Measurements from ENCODE around the gene YTHDC1. TPM values are rescaled to one million over a fixed set of nuclear protein-coding genes. Genes with fewer than 3 reads are reported as not detected.
A peak's percentile ranks its signal among the peaks of the same experiment; 100 is the strongest.

Gene YTHDC1
- polyA plus RNA-seq, 1 of the 3 experiments (the other 2 are of a cell fraction) = 31.3 TPM

DNA sequence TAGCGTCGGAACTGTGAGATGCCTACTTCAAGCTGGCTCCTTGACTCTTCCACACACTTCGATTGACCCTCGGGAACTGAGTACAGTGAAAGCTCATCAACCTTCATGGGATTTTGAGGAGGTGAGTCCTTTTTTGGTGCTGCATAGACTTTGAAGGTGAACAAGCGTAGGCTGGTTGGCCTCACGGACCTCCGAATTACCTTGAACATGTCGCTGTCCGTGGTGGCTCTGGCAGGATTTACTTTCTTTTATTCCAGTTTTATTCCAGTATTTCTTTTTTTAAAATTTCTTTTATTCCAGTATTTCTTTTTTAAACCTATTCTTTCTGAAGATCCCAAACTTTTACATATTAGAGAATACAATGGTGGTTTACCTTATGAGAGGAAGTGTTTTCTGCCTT lies 45.2 kb downstream of the YTHDC1 start:
- Histone ChIP-seq H3F3A (replicated peaks; ENCODE audit: insufficient read depth) (peaks cover 4% of the 10 kb centered on the region), H4K20me1 (ENCODE audit: insufficient read depth) (no peaks in the 10 kb centered on the region), H3K4me1 (ENCODE audit: control insufficient read depth in 1 of 2, insufficient read depth in 2 of 2, low read depth in 1 of 2, low read length in 1 of 2) (no peaks in the 10 kb centered on the region), H2AFZ (ENCODE audit: low read depth) (no peak overlapping the region), H3K4me3 (ENCODE audit: low read depth in 2 of 2, low read length in 1 of 2) (no peak overlapping the region), H3K79me2 (ENCODE audit: insufficient read depth) (no peaks in the 10 kb centered on the region), H3K27me3 (ENCODE audit: insufficient read depth) (no peaks in the 10 kb centered on the region), H3K9ac (no peak overlapping the region), H3K36me3 (replicated peaks in 1 of 2; ENCODE audit: control insufficient read depth in 1 of 2, insufficient read depth in 2 of 2, low read length in 1 of 2) (peaks cover 0 to 3% of the 10 kb centered on the region in 2 experiments), H3K4me2 (no peak overlapping the region), H3K27ac (ENCODE audit: low read depth in 2 of 2, low read length in 1 of 2) (no peak overlapping the region), H3K9me2 (no peaks in the 10 kb centered on the region), H3K9me3 (no peaks in the 10 kb centered on the region)
- DNase-seq = no peak
- ChIA-PET CTCF (interaction anchor here (1.1 to 1.9 kb wide), 3 partner anchors 13 to 71 kb away, joined by 3 to 5 read pairs (median 4); no protein-coding TSS in a partner anchor), POLR2A (no interaction called here)
- TF ChIP-seq FOSL2 (IDR thresholded peaks at IDR 0.05; ENCODE audit: borderline replicate concordance, low read depth) (no peak), NFIC (IDR thresholded peaks at IDR 0.05; ENCODE audit: borderline replicate concordance) (no peak), RAD21 (IDR thresholded peaks at IDR 0.05; ENCODE audit: low read length) (no peak)
- TF ChIP-seq, protein P1, sequence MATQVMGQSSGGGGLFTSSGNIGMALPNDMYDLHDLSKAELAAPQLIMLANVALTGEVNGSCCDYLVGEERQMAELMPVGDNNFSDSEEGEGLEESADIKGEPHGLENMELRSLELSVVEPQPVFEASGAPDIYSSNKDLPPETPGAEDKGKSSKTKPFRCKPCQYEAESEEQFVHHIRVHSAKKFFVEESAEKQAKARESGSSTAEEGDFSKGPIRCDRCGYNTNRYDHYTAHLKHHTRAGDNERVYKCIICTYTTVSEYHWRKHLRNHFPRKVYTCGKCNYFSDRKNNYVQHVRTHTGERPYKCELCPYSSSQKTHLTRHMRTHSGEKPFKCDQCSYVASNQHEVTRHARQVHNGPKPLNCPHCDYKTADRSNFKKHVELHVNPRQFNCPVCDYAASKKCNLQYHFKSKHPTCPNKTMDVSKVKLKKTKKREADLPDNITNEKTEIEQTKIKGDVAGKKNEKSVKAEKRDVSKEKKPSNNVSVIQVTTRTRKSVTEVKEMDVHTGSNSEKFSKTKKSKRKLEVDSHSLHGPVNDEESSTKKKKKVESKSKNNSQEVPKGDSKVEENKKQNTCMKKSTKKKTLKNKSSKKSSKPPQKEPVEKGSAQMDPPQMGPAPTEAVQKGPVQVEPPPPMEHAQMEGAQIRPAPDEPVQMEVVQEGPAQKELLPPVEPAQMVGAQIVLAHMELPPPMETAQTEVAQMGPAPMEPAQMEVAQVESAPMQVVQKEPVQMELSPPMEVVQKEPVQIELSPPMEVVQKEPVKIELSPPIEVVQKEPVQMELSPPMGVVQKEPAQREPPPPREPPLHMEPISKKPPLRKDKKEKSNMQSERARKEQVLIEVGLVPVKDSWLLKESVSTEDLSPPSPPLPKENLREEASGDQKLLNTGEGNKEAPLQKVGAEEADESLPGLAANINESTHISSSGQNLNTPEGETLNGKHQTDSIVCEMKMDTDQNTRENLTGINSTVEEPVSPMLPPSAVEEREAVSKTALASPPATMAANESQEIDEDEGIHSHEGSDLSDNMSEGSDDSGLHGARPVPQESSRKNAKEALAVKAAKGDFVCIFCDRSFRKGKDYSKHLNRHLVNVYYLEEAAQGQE (IDR thresholded peaks at IDR 0.05; ENCODE audit: low read depth, low read length) = peak; percentile 90
- TF ChIP-seq, protein P2, sequence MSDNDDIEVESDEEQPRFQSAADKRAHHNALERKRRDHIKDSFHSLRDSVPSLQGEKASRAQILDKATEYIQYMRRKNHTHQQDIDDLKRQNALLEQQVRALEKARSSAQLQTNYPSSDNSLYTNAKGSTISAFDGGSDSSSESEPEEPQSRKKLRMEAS (IDR thresholded peaks at IDR 0.05; ENCODE audit: low read depth) = no peak
- WGBS (ENCODE audit: low lambda C conversion rate) = 55% methylated on average over 9 of the region's 9 CpGs

DNA sequence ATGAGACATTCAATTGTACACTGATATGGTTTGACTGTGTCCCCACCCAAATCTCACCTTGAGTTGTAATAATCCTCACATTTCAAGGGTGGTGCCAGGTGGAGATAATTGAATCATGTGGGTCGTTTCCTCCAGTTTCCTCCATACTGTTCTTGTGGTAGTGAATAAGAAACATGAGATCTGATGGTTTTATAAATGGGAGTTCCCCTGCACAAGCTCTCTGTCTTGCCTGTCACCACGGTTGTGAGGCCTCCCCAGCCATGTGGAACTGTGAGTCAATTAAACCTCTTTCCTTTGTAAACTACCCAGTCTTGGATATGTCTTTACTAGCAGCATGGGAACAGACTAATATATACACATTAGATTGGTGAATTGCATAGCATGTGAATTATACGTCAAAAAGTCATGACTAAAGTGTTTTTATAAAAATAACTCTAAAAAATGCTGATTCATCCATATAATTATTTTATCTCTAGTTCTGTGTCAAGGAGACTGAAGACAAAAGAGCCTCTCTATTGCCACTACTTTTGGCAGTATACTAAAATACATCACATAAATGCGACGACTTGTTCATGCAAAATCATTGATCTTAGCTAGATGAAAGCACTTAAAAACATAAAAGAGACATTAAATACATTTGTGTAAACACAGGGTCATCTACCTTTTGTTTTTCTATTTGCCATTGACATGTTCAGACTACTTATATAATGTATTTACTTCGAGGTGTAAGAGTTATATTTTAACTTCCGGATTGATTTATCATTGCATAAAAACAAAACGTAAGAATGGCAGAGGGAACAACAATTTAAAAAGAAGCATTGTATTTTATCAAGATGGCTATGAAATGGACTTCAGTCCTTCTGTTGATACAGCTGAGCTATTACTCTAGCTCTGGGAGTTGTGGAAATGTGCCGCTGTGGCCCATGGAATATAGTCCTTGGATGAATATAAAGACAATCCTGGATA lies 50.1 kb downstream of the YTHDC1 start:
- 47% methylated on average over 9 of the region's 9 CpGs for WGBS (ENCODE audit: low lambda C conversion rate)
- TF ChIP-seq YY1 (IDR thresholded peaks at IDR 0.05; ENCODE audit: low read depth) (no peak), RAD21 (IDR thresholded peaks at IDR 0.05; ENCODE audit: low read length) (no peak), FOXJ3 (CRISPR knock-in tag; IDR thresholded peaks at IDR 0.05) (no peak), EZH2phosphoT487 (IDR thresholded peaks at IDR 0.05; ENCODE audit: borderline replicate concordance, low read depth) (no peak), GATA2 (CRISPR knock-in tag; IDR thresholded peaks at IDR 0.05) (no peak), TEAD4 (IDR thresholded peaks at IDR 0.05; ENCODE audit: borderline replicate concordance, insufficient read depth) (no peak), RXRA (IDR thresholded peaks at IDR 0.05; ENCODE audit: borderline replicate concordance, low read depth) (no peak), TCF12 (IDR thresholded peaks at IDR 0.05) (no peak), ELF1 (IDR thresholded peaks at IDR 0.05) (no peak), SMC3 (IDR thresholded peaks at IDR 0.05; ENCODE audit: low read depth, low read length) (no peak), GABPA (IDR thresholded peaks at IDR 0.05; ENCODE audit: low read depth) (no peak), MEF2A (IDR thresholded peaks at IDR 0.05; ENCODE audit: borderline replicate concordance, low read depth) (no peak), NFIC (IDR thresholded peaks at IDR 0.05; ENCODE audit: borderline replicate concordance) (no peak), JUND (IDR thresholded peaks at IDR 0.05) (no peak)
- TF ChIP-seq, protein P3, sequence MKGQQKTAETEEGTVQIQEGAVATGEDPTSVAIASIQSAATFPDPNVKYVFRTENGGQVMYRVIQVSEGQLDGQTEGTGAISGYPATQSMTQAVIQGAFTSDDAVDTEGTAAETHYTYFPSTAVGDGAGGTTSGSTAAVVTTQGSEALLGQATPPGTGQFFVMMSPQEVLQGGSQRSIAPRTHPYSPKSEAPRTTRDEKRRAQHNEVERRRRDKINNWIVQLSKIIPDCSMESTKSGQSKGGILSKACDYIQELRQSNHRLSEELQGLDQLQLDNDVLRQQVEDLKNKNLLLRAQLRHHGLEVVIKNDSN (IDR thresholded peaks at IDR 0.05; ENCODE audit: borderline replicate concordance, low read depth) = no peak
- TF ChIP-seq, protein P4, sequence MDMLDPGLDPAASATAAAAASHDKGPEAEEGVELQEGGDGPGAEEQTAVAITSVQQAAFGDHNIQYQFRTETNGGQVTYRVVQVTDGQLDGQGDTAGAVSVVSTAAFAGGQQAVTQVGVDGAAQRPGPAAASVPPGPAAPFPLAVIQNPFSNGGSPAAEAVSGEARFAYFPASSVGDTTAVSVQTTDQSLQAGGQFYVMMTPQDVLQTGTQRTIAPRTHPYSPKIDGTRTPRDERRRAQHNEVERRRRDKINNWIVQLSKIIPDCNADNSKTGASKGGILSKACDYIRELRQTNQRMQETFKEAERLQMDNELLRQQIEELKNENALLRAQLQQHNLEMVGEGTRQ (IDR thresholded peaks at IDR 0.05; ENCODE audit: borderline replicate concordance, low read depth, low read length) = no peak
- TF ChIP-seq, protein P5, sequence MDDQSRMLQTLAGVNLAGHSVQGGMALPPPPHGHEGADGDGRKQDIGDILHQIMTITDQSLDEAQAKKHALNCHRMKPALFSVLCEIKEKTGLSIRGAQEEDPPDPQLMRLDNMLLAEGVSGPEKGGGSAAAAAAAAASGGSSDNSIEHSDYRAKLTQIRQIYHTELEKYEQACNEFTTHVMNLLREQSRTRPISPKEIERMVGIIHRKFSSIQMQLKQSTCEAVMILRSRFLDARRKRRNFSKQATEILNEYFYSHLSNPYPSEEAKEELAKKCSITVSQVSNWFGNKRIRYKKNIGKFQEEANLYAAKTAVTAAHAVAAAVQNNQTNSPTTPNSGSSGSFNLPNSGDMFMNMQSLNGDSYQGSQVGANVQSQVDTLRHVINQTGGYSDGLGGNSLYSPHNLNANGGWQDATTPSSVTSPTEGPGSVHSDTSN (IDR thresholded peaks at IDR 0.05) = no peak
- TF ChIP-seq, protein P2 (IDR thresholded peaks at IDR 0.05; ENCODE audit: low read depth) = no peak

More for the DNA sequence above, 50.1 kb downstream of the YTHDC1 start:
- Histone ChIP-seq H3K9me2 (no peaks in the 10 kb centered on the region), H4K20me1 (ENCODE audit: insufficient read depth) (no peaks in the 10 kb centered on the region), H3K4me2 (no peak overlapping the region), H3K36me3 (replicated peaks in 1 of 2; ENCODE audit: control insufficient read depth in 1 of 2, insufficient read depth in 2 of 2, low read length in 1 of 2) (no peaks in the 10 kb centered on the region), H3K27ac (ENCODE audit: low read depth in 2 of 2, low read length in 1 of 2) (no peak overlapping the region), H3K9me3 (no peaks in the 10 kb centered on the region), H3K27me3 (ENCODE audit: insufficient read depth) (no peaks in the 10 kb centered on the region; the same call in 1 of the 2 replicates), H3K4me1 (ENCODE audit: control insufficient read depth in 1 of 2, insufficient read depth in 2 of 2, low read depth in 1 of 2, low read length in 1 of 2) (no peaks in the 10 kb centered on the region), H3K9ac (no peak overlapping the region), H2AFZ (ENCODE audit: low read depth) (no peak overlapping the region), H3F3A (replicated peaks; ENCODE audit: insufficient read depth) (no peaks in the 10 kb centered on the region), H3K79me2 (ENCODE audit: insufficient read depth) (no peaks in the 10 kb centered on the region), H3K4me3 (ENCODE audit: low read depth in 2 of 2, low read length in 1 of 2) (no peak overlapping the region)
- no peak for DNase-seq
- ChIA-PET CTCF (interaction anchor here (1.1 to 1.6 kb wide), 2 partner anchors 9 to 12 kb away, joined by 3 read pairs; no protein-coding TSS in a partner anchor), POLR2A (no interaction called here)

All from SK-N-SH (cell line).